Middle frontal gyrus (tissue), 1 donor: ENCODE measurements around the gene ADCY2.

Source experiments
- DNase-seq: peaks from one replicate; pipeline ENCODE4 v3.0.0-alpha.2; 2015; ENCODE audit warnings: low spot score; ENCODE audit errors: extremely low spot score

The ADCY2 gene

DNA sequence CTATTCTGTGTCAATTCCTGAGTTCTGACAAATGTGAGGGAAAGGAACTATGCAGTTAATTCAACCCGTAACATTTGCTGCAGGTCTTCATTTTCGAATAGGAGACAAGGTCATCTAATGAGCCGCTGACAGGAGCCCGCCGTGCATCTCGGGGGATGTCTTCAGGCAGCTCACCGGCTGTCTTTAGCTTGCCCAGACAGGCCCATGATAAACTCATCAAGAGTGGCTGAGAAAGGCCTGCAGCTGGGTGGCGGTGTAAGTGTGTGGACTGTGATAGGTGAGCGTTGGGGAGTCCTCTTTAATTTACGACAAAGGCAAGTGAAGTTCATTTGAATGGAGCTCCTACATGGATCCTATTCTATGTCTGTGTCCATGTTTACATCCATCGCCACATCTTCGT is 190.5 kb downstream of the ADCY2 start:
- no peak for DNase-seq

DNA sequence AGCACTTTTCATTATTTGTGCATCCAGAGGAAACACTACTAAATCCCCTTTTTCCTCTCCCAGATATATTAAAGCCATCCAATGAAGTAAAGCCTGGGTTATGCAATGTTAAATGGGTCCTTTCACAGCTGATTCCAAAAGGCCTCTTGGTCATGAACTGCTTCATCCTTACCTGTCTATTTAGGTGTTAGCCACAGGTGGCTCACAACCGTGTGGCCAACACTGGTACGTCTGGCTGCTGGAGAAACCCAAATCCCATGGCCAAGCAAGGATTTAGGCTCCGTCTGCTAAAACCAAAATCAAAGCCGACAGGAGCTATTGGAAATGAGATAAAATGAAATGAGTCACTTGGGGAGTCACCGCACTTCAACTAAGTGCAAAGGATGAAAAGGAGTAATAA is 193.9 kb downstream of the ADCY2 start:
- no peak for DNase-seq

DNA sequence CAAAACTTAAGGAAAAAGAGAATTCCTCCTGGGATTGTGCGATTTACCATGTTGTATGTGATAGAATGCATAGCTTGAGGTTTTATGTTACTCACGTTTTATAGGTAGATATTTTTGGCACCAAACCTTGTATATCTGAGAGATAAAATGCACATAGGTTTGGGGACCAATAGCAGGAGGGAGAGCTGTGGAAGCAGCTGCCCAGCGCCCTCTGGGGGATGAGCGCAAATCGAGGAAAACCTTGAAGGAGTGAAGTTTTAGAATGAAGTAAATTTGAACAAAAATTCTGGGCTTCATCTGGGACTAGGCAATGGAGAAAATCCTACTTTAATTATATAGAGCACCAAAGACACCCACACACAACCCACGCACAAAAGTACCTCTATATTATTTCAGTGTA is 197.0 kb downstream of the ADCY2 start:
- no peak for DNase-seq

DNA sequence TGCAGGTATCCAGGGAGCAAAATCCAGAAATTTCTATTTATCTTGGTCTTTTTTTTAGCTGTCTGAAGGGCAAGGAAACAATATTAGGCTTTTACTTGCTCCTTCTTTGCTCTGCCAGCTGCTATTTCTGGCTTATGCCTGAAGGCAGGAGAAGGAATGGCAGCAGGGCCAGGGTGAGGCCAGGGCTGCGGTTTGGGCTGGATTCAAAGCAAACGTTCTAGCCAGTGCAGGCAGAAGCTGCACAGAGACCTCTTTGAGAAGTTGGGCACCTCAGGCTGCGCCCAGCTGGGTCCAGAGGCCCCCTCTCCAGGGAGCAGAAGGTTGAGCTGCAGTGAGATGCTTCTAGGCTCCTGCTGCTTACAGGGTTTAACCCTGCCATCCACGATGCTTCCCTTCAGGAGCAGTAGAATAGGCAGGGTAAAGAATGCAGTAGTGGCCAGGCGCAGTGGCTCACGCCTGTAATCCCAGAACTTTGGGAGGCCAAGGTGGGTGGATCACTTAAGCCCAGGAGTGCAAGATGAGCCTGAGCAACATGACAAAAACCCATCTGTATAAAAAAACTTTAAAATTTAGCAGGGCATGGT is 201.2 kb downstream of the ADCY2 start:
- no peak for DNase-seq

- DNase-seq: no peak
These were observed 211.0 kb downstream of the ADCY2 start for GRCh38 chr5:7606840-7607465.

DNA sequence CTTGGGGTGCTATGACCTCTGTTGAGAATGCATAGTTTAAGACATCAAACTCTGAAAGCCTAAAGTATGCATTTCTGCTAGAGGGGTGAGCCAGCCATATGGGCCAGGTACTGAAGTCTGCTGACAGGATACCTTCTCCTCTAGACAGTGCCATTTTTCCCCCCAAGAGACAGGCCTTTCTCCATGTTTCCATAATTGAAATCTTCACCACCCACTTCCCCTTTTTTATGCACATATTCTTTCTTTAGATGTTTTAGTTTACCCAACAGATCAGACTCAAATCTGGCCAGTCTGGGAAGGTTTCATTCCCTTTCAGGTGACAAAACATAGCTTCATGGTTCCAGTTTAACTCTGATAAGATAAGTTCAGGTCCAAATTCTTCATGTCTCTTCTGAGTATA is 212.8 kb downstream of the ADCY2 start:
- no peak for DNase-seq

GRCh38 chr5:7609726-7610125 is 213.8 kb downstream of the ADCY2 start:
- DNase-seq: no peak

GRCh38 chr5:7610531-7611177 is 214.7 kb downstream of the ADCY2 start:
- DNase-seq: no peak

- DNase-seq: no peak
These were observed 215.6 kb downstream of the ADCY2 start for GRCh38 chr5:7611518-7611917.

DNA sequence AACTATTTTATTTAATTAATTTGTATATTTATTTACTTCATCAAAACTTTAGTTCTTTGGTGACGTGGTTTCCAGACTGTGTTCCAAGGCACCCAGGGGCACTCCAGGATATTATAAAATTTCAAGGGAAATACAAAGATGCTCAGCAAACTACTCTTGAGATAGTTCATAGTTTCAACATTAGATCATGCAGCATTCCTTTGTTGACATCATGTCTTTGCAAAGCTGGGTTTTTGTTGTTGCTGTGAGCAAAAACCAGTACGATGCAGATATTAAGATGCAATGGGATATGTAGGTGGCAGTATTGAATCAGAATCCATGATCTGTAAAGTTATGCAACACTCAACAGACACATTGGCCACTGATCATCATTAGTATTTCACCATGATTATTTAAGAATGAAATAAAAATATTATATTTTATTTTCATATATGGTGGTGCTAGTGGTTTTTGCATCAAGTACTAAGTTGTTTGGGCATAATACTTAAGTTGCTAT is 219.7 kb downstream of the ADCY2 start:
- no peak for DNase-seq

DNA sequence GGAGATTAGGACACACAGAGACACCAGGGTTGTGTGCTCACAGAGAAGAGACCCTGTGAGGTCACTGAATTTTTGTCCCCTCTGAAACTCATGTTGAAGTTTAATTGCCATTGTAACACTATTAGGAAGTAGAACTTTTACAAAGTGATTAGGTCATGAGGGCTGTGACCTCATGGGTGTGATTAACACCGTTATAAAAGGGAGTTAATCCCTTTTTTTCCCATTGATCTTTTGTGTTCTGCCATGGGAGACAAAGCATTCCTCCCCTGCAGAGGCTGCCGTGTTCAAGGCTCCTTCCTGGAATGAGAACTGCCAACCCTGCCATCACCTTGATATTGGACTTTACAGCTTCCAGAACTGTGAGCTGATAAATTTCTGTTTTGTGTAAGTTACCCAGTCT is 221.0 kb downstream of the ADCY2 start:
- no peak for DNase-seq

- DNase-seq: no peak
These were observed 226.6 kb downstream of the ADCY2 start for GRCh38 chr5:7622498-7622897.

- DNase-seq: no peak
These were observed 229.8 kb downstream of the ADCY2 start for GRCh38 chr5:7625740-7626139.

- DNase-seq: no peak
These were observed 232.3 kb downstream of the ADCY2 start for GRCh38 chr5:7628248-7628647.

- no peak for DNase-seq
These were observed 232.9 kb downstream of the ADCY2 start for GRCh38 chr5:7628820-7629219.

DNA sequence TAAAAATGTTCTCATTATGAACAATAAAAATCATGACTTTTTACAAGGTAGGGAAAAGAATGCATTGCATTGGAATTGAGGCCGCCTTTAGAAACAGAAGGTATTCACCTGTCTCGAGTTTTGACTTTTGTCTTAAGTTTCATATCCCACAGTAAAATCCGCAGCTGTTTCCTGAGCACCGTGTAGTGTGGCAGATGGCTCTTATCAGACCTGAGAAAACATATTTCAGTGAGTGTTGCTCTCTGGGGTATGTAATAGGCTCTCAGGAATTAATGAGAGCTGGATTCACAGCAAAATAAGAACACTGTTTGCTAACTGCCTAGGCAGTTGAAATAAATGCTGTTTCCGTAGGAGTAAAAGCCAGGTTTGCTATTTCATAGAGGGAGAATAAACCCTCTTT is 233.6 kb downstream of the ADCY2 start:
- no peak for DNase-seq

DNA sequence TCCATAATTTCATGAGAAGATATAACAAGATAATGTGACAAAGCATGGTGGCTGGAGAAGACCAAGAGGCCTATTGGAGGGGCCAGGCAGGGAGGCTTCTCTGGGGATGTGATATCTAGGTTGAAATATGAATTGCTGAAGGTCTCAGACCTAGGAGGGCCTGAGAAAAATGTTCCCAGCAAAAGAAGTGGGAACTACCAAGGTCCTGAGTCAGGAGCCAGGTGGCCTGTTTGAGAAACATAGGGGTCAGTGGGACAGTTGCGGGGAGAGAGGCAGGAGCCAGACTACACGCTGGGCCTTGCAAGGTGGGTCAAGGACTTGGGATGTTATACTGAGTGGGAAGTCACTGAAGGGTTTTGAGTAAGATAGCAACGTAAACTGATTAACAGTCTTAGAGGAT is 238.9 kb downstream of the ADCY2 start:
- no peak for DNase-seq

DNA sequence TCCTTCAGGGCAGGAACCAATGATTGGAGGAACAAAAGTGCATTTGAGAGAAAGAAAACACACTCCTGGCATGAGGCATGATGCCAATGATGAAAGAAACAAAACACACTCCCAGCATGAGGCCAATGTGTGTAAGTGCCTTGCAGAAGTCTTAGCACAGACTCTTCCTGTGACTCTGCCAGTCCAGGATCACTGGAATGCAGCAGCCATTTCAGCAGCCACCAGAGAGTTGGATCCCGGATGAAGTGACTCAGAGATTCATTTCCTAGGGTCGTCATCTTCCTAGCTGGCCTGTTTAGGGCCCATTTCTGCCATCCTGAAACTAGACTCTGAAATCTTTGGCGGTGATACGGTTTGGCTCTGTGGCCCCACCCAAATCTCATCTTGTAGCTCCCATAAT is 242.5 kb downstream of the ADCY2 start:
- no peak for DNase-seq

DNA sequence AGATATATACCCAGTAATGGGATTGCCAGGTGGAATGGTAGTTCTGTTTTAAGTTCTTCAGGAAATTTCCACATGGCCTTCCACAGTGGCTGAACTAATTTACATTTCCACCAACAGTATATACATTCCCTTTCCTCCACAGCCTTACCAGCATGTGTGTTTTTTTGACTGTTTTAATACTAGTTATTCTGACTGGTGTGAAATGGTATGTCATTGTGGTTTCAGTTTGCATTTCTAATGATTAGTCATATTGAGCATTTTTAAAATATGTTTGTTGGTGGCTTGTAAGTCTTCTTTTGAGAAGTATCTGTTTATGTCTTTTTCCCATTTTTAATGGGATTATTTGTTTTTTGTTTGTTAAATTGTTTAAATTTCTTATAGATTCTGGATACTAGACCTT is 246.1 kb downstream of the ADCY2 start:
- DNase-seq: no peak

- DNase-seq: no peak
These were observed 248.8 kb downstream of the ADCY2 start for GRCh38 chr5:7644723-7645122.

DNA sequence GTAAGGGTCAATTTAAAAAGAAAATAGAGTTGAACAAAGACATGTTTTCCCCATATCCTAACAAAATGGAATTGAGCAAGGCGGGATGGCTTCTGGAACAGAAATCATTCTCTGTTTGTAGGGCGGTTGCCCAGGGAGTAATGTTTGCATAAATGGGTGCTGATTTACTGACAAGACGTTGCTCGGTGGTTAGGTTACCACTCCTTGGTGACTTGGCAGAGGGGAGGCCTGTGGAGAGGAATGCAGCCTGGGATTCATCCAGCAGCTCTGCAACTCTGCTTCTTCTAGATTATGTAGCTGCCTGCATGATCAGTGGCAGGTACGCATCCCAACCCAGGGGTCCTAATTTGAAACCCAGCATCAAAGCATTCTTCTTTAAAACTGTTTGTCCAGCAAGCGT is 254.8 kb downstream of the ADCY2 start:
- DNase-seq: no peak

GRCh38 chr5:7653046-7653445 is 257.1 kb downstream of the ADCY2 start:
- DNase-seq: no peak

- no peak for DNase-seq
These were observed 261.2 kb downstream of the ADCY2 start for GRCh38 chr5:7657153-7657552.
